Endodermal cell (in vitro differentiated cells): ENCODE data around the gene GOSR2. TPM values are rescaled to one million over a fixed set of nuclear protein-coding genes. Genes with fewer than 3 reads are reported as not detected.

ENCODE experiments used
- DNase-seq: peaks from one replicate; pipeline ENCODE4 v3.0.0-alpha.2; 2017
- H3K27ac ChIP-seq: 2 replicates; pipeline ENCODE4 v1.5.1; 2013; ENCODE audit warnings: mild to moderate bottlenecking, low read depth, low read length, moderate library complexity
- H3K27me3 ChIP-seq: 2 replicates; pipeline ENCODE4 v1.6.1; 2013; ENCODE audit warnings: mild to moderate bottlenecking, low read length, moderate library complexity; ENCODE audit not compliant: insufficient read depth, control insufficient read depth, poor library complexity, severe bottlenecking
- H3K36me3 ChIP-seq: 2 replicates; pipeline ENCODE4 v1.7.0; 2013; ENCODE audit warnings: mild to moderate bottlenecking, low read length, moderate library complexity; ENCODE audit not compliant: control insufficient read depth, insufficient read depth
- H3K4me1 ChIP-seq: one replicate; pipeline ENCODE4 v1.7.0; 2013; ENCODE audit warnings: low read length; ENCODE audit not compliant: control insufficient read depth, insufficient read depth
- H3K4me3 ChIP-seq: 2 replicates; pipeline ENCODE4 v1.5.1; 2013; ENCODE audit warnings: mild to moderate bottlenecking, low read length, moderate library complexity
- H3K9ac ChIP-seq: 2 replicates; pipeline ENCODE4 v1.6.1; 2013; ENCODE audit warnings: mild to moderate bottlenecking, low read length, moderate library complexity; ENCODE audit not compliant: poor library complexity, severe bottlenecking; ENCODE audit errors: extremely low read depth
- H3K9me3 ChIP-seq: 2 replicates; pipeline ENCODE4 v1.6.1; 2013; ENCODE audit warnings: mild to moderate bottlenecking, low read length, moderate library complexity; ENCODE audit not compliant: control insufficient read depth
- H3K27ac Mint-ChIP-seq: 2 replicates; pipeline ENCODE4 v1.8.0; 2020; ENCODE audit warnings: mixed read lengths
- H3K27me3 Mint-ChIP-seq: 2 replicates; pipeline ENCODE4 v1.8.0; 2021; ENCODE audit warnings: mild to moderate bottlenecking, mixed read lengths; ENCODE audit not compliant: insufficient read depth
- H3K36me3 Mint-ChIP-seq: 2 replicates; pipeline ENCODE4 v1.8.0; 2020; ENCODE audit warnings: low read depth, mixed read lengths
- H3K4me1 Mint-ChIP-seq: 2 replicates; pipeline ENCODE4 v1.8.0; 2020; ENCODE audit warnings: mixed read lengths
- H3K4me3 Mint-ChIP-seq: 2 replicates; pipeline ENCODE4 v1.8.0; 2020; ENCODE audit warnings: mild to moderate bottlenecking, moderate library complexity, mixed read lengths
- H3K9me3 Mint-ChIP-seq: 2 replicates; pipeline ENCODE4 v1.8.0; 2020; ENCODE audit warnings: mild to moderate bottlenecking, mixed read lengths
- CTCF ChIP-seq: fragments of 200-600 bp; sonication (generic); conservative IDR thresholded peaks from 2 replicates; pipeline ENCODE4 v1.5.0; 2021; ENCODE audit warnings: antibody characterized with exemption, mild to moderate bottlenecking
- WGBS, 2 experiments: methylation state at CpG; one replicate each; pipeline versions ENCODE4 v1.1.5 to v1.1.7; 2013; ENCODE audit warnings: missing lambda C conversion rate in 2 of 2, mixed read lengths in 1 of 2; ENCODE audit not compliant: insufficient coverage in 1 of 2, insufficient read length in 1 of 2; 5-methylcytosine and 5-hydroxymethylcytosine counted together
- total RNA-seq, 2 donors: library from RNA; stranded (reverse); fragmentation: NEBNext Ultra II Directional in 1 of 2; extraction: Animal tissue kit (Norgen Biotek cat#: 25700) in 1 of 2; gene quantifications; 2 replicates in 1 of 2; 3 replicates in 1 of 2; pipeline ENCODE4 v1.2.1, GENCODE V29; 2021

Gene GOSR2
- total RNA-seq, 2 donors from 2014 or later, result 51.9 to 65.5 TPM

GRCh38 chr17:46886310-46886663 is 36.7 kb upstream of the GOSR2 start:
- no peak overlapping the region for H3K27ac Mint-ChIP-seq
- H3K4me3 ChIP-seq, result no peak overlapping the region
- no peaks in the 10 kb centered on the region for H3K36me3 ChIP-seq
- no peak overlapping the region for H3K4me3 Mint-ChIP-seq
- no peaks in the 10 kb centered on the region for H3K9me3 Mint-ChIP-seq
- H3K4me1 ChIP-seq, result no peaks in the 10 kb centered on the region
- 80% methylated on average over 1 of the region's 1 CpG; no CpG with 5 or more reads in 1 of the 2 experiments for WGBS, 2 experiments
- no peaks in the 10 kb centered on the region for H3K4me1 Mint-ChIP-seq
- H3K9ac ChIP-seq, result no peak overlapping the region
- no peaks in the 10 kb centered on the region for H3K36me3 Mint-ChIP-seq
- peaks cover 6% of the 10 kb centered on the region for H3K27me3 Mint-ChIP-seq
- H3K27me3 ChIP-seq, result peaks cover 5% of the 10 kb centered on the region
- no peak for TF ChIP-seq CTCF
- no peak overlapping the region for H3K27ac ChIP-seq
- DNase-seq, result no peak
- H3K9me3 ChIP-seq, result no peaks in the 10 kb centered on the region

- Mint-ChIP-seq H3K27me3 (peaks cover 6% of the 10 kb centered on the region), H3K4me1 (no peaks in the 10 kb centered on the region), H3K4me3 (no peak overlapping the region), H3K36me3 (no peaks in the 10 kb centered on the region), H3K27ac (no peak overlapping the region), H3K9me3 (no peaks in the 10 kb centered on the region)
- Histone ChIP-seq H3K27ac (no peak overlapping the region), H3K36me3 (no peaks in the 10 kb centered on the region), H3K4me1 (no peaks in the 10 kb centered on the region), H3K27me3 (peaks cover 5% of the 10 kb centered on the region), H3K9ac (no peak overlapping the region), H3K4me3 (no peak overlapping the region), H3K9me3 (no peaks in the 10 kb centered on the region)
- TF ChIP-seq CTCF, result no peak
- DNase-seq, result no peak
- WGBS, 2 experiments, result 87 to 100% methylated on average over 2 to 3 of the region's 3 CpGs
Measured at GRCh38 chr17:46887717-46888116, 35.2 kb upstream of the GOSR2 start.

- H3K4me1 ChIP-seq, result no peaks in the 10 kb centered on the region
- Mint-ChIP-seq H3K27me3 (peaks cover 8% of the 10 kb centered on the region), H3K4me3 (no peak overlapping the region), H3K4me1 (no peaks in the 10 kb centered on the region), H3K27ac (no peak overlapping the region), H3K36me3 (no peaks in the 10 kb centered on the region), H3K9me3 (no peaks in the 10 kb centered on the region)
- H3K4me3 ChIP-seq, result no peak overlapping the region
- DNase-seq, result no peak
- H3K9ac ChIP-seq, result no peak overlapping the region
- peaks cover 5% of the 10 kb centered on the region for H3K27me3 ChIP-seq
- no peak overlapping the region for H3K27ac ChIP-seq
- no peak for TF ChIP-seq CTCF
- H3K9me3 ChIP-seq, result no peaks in the 10 kb centered on the region
- 89% methylated on average over 1 of the region's 1 CpG; no CpG with 5 or more reads in 1 of the 2 experiments for WGBS, 2 experiments
- H3K36me3 ChIP-seq, result no peaks in the 10 kb centered on the region
Measured at GRCh38 chr17:46888727-46889126, 34.2 kb upstream of the GOSR2 start.
